NCI-H748 (cell line): Measurements from ENCODE around the gene ATG9A.
"Not testable (repeated sequence)": the region's sequence is repeated elsewhere in the genome, so short reads cannot be mapped to it uniquely, and the experiment has no call there.

Source experiments
- DNase-seq: peaks from one replicate; lab custom pipeline; 2025; ENCODE audit not compliant: unreplicated experiment; lab: John Stamatoyannopoulos, UW

The ATG9A gene

DNA sequence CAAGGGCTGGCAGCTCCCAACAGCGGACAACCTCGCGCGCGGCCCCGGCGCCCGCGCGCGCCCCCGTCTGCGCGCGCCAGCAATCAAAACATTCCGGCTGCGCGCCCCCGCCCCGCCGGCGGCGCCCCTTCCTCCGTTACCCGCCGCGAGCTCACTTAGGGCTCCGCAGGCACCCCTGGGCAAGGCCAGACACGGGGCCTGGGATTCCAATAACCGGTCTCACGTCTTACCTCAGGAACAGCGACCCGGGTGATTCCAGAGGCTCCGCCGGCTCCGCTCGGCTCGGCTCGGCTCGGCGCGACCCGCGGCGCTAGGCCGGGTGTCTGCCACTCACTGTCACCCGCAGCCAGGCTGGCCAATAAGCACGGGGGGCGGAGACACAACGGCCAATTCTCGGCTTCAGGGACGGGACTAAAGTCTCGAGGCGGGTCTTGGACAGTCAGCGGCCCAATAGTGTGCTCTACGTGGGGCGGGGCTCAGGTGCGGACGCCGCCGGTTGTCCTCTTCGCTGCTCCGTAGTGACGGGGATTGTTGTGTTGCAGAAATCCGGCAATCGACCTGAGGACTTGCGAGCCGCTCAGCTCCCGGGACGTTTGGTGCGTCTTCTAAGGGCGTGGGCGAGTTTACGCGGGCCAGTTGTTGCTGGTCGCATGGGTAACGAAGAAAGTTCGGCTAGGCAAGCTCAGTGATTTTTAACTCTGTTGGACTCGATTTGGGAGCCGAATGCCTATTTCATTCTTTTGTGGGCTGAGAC, at the start of gene ATG9A, which contains the start of gene ANKZF1:
TSS of gene ATG9A (minus strand) at position 332 of the 754 bp plus-strand sequence. CDS start 1,612 bp downstream, outside the sequence.
TSS of gene ANKZF1 (plus strand) at position 502 of the 754 bp plus-strand sequence. CDS start 452 bp downstream, outside the sequence.
- DNase-seq, result peak; percentile 99

DNA sequence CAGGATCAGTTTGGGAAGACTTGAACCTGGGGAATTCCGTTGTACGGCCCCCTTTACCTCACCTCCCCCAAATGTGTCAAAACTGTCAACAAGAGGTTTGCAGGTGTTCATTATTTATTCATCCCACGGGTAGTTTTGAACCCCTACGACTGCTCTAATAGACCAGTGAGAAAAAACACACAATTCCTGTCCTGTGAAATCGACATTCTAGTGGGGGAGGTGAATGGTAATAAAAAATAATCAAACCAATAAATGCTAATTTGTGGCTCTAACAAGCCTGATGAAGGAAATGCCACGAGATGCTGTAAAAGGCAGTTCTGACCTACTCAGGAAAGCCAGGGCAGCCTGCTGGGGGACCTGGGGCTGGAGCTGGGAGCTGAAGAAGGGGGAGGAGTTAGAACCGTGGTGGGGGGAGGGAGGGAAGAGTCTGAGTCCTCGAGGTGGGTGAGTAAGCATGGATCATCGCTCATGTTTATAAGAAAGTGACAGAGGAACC, 49.3 kb upstream of the ATG9A start:
- no peak for DNase-seq

DNA sequence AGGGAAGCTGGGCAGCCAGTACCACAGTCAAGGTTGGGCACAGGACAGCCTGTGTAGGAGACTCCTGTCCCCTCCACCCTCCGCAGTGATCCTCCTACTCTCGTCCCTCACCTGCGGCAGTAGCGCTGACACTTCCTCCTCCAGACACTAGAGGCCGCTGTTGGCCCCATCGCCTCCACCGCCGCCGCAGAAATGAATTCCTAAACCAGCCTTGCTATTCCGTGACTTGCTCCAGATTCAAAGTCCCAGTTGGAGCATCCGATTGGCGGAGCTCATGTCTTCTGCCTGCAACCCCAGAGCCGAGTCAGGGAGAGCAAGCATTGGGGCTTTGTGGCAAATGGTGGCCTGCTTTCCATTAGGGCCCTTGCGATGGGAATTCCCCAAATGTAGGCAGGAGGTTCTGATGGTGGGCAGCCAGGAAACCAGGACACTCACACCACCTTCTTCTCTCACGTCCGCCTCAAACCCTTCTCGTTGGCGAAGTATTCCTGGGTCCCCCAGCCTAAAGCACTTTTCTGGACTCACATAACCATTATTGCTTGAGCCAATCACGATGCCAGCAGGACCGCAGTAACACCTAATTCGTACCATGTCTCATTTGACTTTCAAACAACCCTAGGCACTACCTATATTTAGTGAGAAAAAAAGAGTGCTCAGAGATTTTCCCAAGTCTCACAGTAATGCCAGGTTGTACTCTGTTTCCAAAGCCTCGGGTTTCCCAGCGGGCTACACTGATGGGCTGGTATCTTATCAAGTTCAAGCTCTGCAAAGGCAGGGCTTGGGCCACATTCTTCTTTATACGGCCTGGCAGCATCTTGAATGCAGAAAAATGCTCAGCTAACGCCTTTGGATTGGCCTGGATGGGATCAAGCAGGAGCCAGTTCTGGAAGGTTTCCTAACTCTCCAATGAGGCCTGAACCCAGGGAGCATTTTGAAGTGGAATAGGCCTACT, 48.5 kb upstream of the ATG9A start:
- DNase-seq, result peak; percentile 74

- DNase-seq, result no peak
These were observed 45.0 kb upstream of the ATG9A start for GRCh38 chr2:219274361-219274921.

- no peak for DNase-seq
These were observed 44.5 kb upstream of the ATG9A start for GRCh38 chr2:219273937-219274336.

DNA sequence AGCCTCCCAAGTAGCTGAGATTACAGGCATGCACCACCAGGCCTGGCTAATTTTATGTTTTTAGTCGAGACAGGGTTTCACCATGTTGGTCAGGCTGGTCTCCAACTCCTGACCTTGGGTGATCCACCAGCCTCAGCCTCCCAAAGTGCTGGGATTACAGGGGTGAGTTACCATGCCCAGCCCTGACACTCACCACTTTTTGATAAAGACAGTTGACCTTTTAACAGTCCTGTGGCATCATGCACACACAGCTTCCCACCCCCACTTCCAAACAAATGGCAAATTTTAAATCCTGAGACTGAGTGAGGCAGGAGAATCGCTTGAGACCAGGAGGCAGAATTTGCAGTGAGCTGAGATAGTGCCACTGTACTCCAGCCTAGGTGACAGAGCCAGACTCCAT, 43.6 kb upstream of the ATG9A start:
- DNase-seq, result no peak

DNA sequence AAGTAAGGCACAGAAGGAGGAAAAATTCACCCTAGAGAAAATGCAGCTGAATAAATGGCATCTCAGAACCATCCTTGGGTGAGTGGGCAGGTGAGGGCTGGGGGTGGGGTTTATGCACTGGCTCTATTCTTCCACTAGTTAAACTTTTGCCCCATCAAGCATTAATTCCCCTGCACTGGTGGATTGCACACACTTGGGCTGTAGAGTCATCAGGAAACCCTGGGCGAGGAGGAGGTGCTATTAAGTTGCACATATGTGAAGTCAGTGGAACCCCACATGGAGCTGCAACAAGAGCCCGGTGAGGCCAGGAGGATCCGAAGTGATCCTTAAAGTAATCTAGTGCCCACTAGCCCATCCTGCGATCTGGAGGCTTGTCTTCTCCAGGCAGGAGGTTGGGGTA, 42.9 kb upstream of the ATG9A start:
- no peak for DNase-seq

DNA sequence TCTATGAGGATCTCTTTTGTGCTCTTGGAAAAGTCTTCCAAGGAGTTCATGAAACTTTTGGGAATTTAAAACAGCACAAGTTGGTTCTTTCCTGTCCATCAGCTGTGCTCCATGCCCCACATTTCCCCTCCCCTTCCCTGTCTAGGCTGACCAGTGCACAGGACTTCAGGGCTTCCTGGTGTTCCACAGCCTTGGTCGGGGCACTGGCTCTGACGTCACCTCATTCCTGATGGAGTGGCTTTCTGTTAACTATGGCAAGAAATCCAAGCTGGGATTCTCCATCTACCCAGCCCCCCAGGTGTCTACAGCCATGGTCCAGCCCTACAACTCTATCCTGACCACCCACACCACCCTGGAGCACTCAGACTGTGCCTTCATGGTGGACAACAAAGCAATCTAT, 41.6 kb upstream of the ATG9A start:
- DNase-seq, result no peak

DNA sequence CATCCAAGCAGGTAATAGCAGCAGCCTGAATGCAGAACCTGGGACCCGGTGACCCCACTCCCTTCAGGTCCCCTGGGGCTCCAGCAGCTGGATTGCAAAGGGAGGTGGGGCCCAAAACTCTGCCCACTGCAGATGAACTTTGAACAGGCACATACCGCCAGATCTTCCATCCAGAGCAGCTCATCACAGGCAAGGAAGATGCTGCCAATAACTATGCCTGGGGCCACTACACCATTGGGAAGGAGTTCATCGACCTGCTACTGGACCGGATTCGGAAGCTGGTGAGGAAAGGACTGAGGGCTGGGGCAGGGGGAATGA, 40.6 kb upstream of the ATG9A start:
- DNase-seq, result no peak

GRCh38 chr2:219269362-219270054, 40.1 kb upstream of the ATG9A start:
- peak; percentile 37 for DNase-seq

- DNase-seq, result no peak
These were observed 38.9 kb upstream of the ATG9A start for GRCh38 chr2:219268294-219268693.

DNA sequence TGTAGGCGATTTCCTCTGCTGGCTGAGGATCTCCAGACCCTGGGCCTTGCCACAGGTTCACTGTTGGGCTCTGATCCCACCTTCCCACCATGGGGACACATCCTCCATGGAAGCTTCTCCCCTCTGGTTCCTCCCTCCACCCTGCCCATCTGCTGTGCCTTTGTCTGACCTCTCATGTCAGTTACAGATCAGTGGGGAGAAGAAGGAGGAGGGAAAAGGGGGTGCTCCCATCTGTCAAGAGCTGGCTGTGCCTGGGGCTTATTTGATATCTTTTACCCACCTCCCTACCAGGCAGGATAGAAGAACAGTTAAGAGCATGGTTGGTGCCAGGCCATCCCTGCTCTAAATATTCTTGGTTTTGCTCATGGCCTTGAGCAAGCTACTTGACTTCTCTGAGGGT, 37.5 kb upstream of the ATG9A start:
- no peak for DNase-seq

- DNase-seq, result no peak
These were observed 36.8 kb upstream of the ATG9A start for GRCh38 chr2:219266232-219266631.

DNA sequence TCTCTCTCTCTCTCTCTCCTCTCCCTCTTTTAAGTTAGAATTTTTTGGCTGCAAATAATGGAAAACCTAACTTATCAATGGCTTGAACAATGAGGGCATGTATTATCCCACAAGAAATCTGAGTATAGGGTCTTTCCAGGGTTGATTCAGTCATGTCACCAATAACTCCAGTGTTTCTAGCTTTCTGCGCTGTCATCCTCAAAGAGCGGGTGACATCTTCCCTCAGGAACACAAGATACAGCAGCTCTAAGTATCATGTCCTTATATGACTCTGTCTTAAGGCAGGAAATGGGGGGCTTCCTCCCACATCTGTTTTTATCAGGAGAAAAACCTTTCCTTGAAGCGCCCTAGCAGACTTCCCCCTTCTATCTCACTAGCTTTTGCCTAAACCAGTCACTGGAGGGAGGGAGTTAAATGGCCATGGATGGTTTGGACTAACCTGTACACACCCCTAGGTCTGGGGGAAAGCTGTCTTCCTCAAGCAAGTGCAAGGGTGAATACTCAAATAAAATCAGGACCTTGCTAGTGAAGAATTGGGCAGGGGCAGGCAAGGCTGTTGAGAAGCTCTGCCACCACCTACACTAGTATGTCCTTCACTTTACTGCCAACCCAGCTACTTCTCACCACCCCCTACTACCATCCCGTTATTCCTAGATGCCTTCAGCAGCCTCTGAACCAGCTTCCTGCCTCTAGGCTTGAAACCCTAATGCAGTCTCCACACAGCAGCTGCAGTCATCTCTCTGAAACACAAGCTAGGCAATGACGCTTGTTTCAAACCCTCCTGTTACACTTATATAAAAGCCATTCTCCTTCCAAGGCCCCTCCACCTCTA, 31.8 kb upstream of the ATG9A start:
- no peak for DNase-seq

GRCh38 chr2:219258942-219259341, 29.5 kb upstream of the ATG9A start:
- not testable (repeated sequence) for DNase-seq

DNA sequence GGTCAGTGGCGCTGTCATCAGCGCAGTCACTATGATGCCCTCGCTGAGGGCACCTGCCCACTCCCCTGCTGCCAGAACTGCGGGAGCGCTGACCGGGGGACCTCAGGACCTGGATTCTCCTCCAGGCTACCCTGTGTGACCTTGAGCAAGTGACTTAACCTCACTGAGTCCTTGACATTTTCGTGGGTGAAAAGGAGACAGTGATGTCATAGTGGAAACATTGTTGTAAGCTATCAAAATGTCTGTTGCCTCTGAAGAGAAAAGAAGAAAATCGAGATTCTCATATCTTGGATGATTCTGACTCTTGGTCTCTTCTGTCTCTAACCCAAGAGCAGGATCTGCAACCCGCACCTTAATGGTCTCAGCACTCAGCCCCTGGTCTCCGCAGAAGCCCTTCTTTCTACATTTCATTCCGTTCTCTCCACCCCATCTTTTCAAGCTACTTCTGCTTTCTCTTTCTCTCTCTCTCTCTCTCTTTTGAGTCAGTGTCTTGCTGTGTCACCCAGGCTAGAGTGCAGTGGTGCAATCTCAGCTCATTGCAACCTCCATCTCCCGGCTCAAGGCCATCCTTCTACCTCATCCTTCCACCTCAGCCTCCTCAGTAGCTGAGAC, 25.3 kb upstream of the ATG9A start:
- DNase-seq, result no peak

GRCh38 chr2:219253753-219254589, 24.5 kb upstream of the ATG9A start, which contains the start of gene TUBA4A:
TUBA4A (minus strand) TSS chr2:219253918; CDS start chr2:219253858, 60 bp downstream.
- DNase-seq, result peak; percentile 89

DNA sequence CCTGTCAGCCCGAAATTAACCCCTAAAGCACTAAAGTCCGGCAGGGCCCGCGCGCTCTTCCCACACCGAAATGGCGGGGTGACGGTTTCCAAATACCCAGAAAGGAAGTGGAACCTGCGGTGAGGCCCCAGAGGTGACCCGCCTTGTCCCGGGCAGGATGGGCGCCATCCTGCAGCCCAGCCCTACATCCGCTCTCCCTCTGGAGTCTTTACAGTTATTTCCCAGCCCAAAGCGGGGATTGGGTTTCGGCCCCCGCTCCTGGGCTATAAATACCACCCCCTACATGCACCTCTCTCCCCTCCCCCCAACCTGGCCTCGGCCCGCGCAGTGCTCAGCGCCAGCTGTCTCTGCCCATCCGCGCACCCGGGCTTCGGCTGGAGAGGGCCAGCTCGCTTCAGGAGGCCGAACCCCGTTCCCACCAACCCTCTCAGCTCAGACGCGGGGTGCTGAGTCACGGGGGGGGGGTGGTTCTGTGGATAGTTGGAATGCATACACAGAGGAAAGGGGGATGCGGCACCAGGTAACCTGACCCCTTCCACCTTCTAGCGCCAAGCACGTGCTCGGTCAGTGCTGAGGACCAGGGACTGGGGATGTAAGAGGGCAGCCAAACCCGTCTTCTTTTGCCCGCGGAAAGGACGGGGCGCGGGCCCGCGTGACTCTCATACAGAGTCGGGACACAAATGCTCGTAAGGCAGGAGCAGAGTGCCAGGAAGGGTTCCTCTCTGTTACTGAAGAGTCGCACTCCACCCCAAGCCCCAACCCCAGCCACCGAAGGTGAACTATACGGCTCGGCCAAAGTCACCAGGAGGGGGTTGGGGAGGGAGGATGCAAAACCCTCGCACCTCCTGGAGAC, 23.7 kb upstream of the ATG9A start, which contains the start of gene TUBA4B:
TSS of gene TUBA4B (plus strand) at position 344 of the 853 bp plus-strand sequence. CDS start at position 509, 165 bp downstream.
- peak; percentile 56 for DNase-seq
